HL-60/S4 treated with retinoic acid at 250 ng/mL for 4 days and 3 days (cell line): ENCODE data around the gene SLC35G1.

Source experiments
- in situ Hi-C: fragments of 300-500 bp; cut with MboI; formaldehyde crosslinking; loops from 2 replicates; pipeline ENCODE4 v1.7.0; 2022; ENCODE audit warnings: low sequenced_read_pairs

Gene SLC35G1

GRCh38 chr10:93893646-93894515, at the start of gene SLC35G1:
TSS of gene SLC35G1 (plus strand) at chr10:93893978. CDS start at chr10:93894034, 56 bp downstream.
- in situ Hi-C loops: no loop called here

DNA sequence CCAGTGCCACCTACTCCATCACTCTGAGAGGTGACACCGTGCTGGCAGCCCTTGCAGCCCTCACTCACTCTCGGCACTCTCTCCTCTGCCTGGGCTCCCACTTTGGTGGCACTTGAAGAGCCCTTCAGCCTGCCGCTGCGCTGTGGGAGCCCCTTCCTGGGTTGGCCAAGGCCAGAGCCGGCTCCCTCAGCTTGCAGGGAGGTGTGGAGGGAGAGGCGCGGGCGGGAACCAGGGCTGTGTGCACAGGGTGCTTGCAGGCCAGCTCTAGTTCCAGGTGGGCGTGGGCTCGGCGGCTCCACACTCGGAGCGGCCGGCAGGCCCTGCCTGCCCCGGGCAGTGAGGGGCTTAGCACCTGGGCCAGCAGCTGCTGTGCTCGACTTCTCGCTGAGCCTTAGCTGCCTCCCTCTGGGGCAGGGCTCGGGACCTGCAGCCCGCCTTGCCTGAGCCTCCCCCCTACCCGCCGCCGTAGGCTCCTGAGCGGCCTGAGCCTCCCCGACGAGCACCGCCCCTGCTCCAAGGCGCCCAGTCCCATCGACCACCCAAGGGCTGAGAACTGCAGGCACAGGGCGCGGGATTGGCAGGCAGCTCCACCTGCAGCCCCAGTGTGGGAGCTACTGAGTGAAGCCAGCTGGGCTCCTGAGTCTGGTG, 48.7 kb upstream of the SLC35G1 start:
- in situ Hi-C loops: no loop called here

GRCh38 chr10:93849593-93849992, 44.2 kb upstream of the SLC35G1 start:
- in situ Hi-C loops: no loop called here

GRCh38 chr10:93850031-93851015, 43.5 kb upstream of the SLC35G1 start:
- in situ Hi-C loops: no loop called here

GRCh38 chr10:93851169-93851568, 42.6 kb upstream of the SLC35G1 start:
- in situ Hi-C loops: no loop called here

GRCh38 chr10:93852476-93853095, 41.2 kb upstream of the SLC35G1 start:
- in situ Hi-C loops: no loop called here

DNA sequence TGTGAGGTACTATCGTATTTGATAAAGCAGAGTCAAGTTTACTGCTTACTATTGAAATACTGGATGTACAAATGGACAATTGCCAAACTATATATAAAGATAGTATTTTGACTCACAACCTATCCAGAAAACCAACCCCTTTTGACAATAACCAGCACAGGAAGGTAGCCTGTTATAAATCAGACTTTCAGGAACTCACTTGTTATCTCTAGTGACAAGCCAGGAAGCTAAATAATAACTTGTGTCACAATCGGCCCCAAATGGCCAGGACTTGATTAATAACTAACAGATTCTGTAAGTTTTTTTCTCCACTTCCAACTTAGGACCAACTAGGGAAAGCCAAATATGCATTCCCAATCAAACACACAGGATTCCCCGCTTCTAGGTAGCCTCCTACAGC, 38.8 kb upstream of the SLC35G1 start:
- in situ Hi-C loops: no loop called here

DNA sequence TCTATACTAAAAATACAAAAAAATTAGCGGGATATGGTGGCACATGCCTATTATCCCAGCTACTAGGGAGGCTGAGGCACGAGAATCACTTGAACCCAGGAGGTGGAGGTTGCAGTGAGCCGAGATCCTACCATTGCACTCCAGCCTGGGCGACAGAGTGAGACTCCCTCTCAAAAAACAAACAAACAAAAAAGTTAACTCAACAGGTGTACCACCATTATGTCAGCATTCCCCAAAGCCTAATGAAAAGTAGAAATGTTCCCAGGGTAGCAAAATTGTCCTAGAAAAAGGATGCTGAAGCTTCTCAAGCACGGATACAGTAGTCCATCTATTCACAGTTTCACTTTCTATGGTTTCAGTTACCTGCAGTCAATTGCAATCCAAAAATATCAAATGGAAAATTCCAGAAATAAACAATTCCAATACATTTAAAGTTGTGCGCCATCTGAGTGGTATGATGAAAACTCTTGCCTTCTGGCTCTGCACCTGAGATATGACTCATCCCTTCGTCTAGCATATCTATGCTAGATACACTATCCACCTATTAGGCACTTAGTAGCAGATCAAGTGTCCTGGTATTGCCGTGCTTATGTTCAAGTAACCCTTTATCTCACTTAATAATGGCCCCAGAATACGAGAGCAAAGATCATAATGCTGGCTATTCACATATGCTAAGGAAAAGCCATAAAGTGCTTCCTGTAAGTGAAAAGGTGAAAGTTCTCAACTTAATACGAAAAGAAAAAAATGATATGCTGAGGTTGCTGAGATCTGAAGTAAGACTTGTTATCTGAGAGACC, 37.2 kb upstream of the SLC35G1 start:
- in situ Hi-C loops: no loop called here

GRCh38 chr10:93859049-93859655, 34.6 kb upstream of the SLC35G1 start:
- in situ Hi-C loops: no loop called here

- in situ Hi-C loops: no loop called here
Measured at GRCh38 chr10:93861825-93862224, 32.0 kb upstream of the SLC35G1 start.

- in situ Hi-C loops: no loop called here
Measured at GRCh38 chr10:93865794-93866425, 27.9 kb upstream of the SLC35G1 start.

- in situ Hi-C loops: no loop called here
Measured at GRCh38 chr10:93867525-93867924, 26.3 kb upstream of the SLC35G1 start.

DNA sequence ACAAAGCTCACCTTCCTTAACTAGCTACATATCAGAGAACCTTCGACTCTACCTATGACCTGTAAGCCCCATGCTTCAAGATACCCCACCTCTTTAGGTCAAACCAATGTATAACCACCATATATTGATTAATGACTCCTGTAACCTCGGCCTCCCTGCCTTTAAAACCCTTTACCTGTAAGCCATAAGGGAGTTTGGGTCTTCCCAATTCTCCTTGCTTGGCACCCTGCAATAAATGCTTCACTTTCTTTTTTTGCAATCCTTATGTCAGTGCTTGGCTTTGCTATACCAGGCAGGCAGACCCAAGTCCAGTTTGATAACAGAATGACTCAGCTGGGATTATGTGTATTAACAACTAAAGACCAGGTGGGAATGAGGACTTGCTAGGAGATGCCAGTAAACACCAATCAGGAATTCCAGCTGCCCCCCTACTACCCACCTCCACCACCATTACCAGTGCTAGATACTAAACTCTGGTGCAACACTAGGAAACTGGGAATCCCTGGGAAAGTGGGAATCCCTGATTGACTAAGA, 22.0 kb upstream of the SLC35G1 start:
- in situ Hi-C loops: no loop called here

GRCh38 chr10:93872375-93873158, 21.2 kb upstream of the SLC35G1 start:
- in situ Hi-C loops: no loop called here

GRCh38 chr10:93873420-93874115, 20.2 kb upstream of the SLC35G1 start:
- in situ Hi-C loops: no loop called here

GRCh38 chr10:93874309-93875031, 19.3 kb upstream of the SLC35G1 start:
- in situ Hi-C loops: no loop called here

- in situ Hi-C loops: no loop called here
Measured at GRCh38 chr10:93875032-93875358, 18.8 kb upstream of the SLC35G1 start.
